Activated effector memory CD4-positive, alpha-beta T cell treated with Interleukin-2 at 50 U/mL for 16 hours (primary cell): ENCODE results near the gene CFAP410.
A peak's percentile ranks its signal among the peaks of the same experiment; 100 is the strongest.

Experiments
- DNase-seq: peaks from one replicate; pipeline ENCODE4 v3.0.0-alpha.2; 2020

CFAP410 gene

GRCh38 chr21:44338971-44339910 lies at the start of gene CFAP410:
Gene CFAP410, minus strand, starts transcription at chr21:44339390. Its CDS starts 196 bp downstream, at chr21:44339194.
- DNase-seq = peak; percentile 93

DNA sequence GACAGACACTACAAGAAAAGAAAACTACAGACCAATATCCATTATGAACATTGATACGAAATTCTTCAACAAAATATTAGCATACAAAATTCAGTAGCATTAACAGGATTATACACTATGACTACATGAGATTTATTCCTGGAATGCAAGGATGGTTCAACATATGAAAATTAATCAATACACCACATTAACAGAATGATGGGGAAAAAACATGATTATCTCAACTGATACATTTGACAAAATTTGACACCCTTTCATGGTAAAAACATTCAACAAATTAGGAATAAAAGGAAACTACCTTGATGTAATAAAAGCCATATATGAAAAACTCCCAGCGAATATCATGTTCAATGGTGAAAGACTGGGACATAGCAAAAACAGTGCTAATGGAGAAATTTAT lies 45.8 kb upstream of the CFAP410 start:
- DNase-seq = no peak

GRCh38 chr21:44383216-44383615 lies 44.0 kb upstream of the CFAP410 start:
- no peak for DNase-seq

- no peak for DNase-seq
Measured at GRCh38 chr21:44382536-44382935, 43.3 kb upstream of the CFAP410 start.

DNA sequence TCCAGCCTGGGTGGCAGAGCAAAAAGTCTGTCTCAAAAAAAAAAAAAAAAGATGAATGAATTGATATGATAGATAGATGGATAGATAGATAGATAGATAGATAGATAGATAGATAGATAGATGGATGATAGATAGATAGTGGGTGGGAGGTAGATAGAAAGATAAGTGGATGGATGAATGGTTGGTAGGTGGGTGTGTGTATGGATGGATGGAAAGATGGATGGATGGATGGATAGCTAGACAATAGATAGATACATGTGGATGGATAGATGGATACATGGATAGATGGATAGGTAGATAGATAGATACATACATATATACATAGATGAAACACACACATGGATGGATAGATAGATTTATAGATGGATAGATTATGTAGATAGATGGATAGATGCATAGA lies 42.7 kb upstream of the CFAP410 start:
- no peak for DNase-seq

- no peak for DNase-seq
Measured at GRCh38 chr21:44380876-44381275, 41.7 kb upstream of the CFAP410 start.

DNA sequence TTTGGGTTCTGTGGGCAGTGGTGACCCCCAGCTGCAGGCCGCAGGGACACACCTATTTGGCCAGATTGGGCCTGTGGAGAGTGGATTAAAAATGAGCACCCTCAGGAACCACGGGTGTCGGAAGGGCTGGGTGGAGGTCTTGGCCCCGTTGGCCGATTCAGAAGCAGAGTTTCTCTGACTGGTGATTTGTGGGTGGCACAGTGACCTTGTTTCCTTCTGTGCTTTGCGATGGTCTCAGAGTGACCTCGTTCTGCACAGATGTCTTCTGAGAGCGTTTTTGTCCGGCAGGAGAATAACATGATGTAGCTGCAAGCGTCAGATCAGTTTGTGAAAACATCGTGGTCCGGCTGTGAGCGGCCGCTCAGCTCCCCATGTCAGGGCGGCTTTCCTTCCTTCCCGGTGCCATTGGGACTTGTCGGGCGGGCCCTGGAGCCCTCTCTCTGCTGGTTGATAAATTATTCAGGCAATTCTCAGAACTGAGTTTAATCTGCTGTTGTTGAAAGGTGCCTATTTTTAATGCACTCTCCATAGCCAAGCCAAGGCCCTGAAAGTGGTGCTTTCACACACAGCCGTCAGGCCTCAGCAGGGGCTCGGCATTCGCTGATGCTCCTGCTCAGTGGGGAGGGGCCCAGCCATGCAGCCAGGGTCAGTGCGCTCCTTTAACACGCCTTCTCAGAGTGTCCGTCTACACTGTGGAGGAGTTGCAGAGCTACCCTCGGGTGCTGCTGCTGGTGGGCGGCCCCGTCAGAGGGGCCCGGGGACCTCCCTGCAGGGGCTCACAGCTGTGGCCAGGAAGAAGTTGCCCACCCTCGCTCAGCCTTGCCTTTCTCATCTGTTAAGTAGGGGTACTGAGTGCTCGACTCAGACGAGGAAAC lies 41.0 kb upstream of the CFAP410 start:
- DNase-seq = no peak

- DNase-seq = no peak
Measured at GRCh38 chr21:44379515-44379848, 40.3 kb upstream of the CFAP410 start.

DNA sequence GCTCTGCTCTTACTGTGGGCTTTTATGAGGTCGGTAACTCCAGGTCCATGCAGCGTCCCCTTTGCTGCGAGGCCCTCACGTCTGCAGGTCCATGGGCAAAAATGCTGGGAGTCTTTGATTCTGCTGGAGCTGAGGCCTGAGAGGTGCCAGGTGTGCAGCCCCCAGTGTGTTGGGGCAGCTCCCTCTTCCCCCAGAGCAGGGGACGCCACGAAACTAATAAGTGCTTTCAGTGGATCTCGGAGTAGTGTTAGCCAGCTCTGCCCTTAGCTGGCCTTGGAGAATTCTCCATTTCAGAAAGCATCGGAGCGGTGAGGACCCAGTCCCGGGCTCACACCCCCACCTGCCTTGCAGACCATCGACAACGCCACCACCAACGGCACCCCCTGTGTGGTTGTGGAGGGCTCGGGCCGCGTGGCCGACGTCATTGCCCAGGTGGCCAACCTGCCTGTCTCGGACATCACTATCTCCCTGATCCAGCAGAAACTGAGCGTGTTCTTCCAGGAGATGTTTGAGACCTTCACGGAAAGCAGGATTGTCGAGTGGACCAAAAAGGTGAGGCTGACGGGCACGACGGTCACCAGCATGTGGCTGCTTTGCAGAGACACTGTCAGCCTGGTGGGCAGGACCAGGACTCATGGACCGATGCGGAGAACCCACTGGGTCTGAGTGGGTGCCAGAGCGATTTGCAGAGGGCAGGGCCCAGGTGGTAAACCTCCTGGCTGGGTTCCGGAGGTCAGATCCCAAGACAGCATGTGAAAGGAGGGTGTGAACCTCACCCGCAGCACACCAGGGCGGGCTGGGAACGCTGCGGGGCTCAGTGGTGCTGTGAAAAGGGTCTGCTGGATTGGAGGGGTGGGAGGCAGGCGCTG lies 39.7 kb upstream of the CFAP410 start:
- no peak for DNase-seq

DNA sequence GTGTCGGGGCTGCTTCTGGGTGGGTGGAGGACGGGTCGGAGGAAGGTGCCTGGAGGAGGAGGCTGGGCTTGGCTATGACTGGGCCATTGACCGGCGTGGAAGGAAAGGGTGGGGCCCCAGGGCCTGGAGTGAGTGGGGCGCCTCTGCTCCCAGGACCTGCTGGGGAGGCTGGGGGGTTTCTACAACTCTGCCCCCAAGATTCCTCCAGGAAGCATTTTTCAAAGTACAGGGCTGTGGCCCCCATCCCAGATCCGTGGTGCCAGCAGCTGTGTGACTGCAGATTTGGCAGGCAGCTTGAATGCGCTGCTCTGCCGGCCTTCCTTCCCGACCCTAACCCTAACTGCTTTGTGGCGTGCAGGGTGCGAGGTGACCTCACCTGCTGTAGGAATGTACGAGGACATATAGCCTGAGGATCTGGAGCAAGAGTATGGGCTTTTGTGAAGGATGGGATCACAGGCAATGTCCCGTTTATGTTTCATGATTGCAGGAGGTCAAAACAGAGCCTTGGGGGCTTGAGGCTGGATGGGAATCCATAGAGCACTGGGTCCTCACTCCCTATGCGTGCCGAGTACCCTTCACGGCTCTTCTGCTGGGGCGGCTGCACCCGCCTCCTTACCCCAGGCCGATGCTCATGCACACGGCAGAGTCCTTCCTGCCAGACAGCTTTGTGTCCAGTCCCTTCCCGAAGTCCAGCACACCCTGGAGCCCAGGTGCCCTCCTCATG lies 38.9 kb upstream of the CFAP410 start:
- no peak for DNase-seq

GRCh38 chr21:44377201-44377921 lies 38.2 kb upstream of the CFAP410 start:
- DNase-seq = no peak

DNA sequence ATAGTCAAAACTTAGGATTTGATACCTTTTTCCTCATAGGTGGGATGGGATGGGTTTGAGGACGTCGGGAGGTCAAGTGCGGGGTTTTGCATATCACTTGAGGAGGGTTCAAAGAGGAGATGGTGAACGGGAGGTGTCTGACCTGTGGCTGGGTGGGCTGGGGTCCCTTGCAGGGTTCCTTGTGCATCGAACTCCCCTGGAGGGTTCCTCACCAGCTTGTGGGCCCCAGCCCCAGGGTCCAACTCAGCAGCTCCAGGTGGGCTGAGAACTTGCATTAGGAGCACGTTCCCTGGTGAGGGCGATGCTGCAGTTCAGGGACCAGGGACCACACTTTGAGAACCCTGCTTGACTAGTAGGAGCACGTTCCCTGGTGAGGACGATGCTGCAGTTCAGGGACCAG lies 37.4 kb upstream of the CFAP410 start:
- no peak for DNase-seq

DNA sequence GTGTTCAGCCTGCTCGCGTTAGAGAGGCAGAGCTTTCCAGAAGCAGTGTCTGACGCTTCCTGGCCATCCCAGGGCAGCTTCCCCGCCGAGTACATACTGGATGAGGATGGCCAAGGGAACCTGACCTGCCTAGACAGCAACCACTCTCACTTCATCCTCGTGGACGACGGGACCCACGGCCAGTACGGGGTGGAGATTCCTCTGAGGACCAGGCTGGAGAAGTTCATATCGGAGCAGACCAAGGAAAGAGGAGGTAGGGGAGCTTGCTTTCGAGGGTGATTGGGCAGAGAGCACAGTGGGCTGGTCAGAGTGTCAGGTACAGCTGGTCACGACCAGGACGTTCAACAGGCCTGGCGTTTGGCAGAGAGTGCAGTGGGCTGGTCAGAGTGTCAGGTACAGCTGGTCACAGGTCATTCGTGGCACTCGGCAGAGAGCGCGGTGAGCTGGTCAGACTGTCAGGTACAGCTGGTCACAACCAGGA lies 36.6 kb upstream of the CFAP410 start:
- DNase-seq = no peak

GRCh38 chr21:44375281-44375651 lies 36.1 kb upstream of the CFAP410 start:
- peak; percentile 12 for DNase-seq

DNA sequence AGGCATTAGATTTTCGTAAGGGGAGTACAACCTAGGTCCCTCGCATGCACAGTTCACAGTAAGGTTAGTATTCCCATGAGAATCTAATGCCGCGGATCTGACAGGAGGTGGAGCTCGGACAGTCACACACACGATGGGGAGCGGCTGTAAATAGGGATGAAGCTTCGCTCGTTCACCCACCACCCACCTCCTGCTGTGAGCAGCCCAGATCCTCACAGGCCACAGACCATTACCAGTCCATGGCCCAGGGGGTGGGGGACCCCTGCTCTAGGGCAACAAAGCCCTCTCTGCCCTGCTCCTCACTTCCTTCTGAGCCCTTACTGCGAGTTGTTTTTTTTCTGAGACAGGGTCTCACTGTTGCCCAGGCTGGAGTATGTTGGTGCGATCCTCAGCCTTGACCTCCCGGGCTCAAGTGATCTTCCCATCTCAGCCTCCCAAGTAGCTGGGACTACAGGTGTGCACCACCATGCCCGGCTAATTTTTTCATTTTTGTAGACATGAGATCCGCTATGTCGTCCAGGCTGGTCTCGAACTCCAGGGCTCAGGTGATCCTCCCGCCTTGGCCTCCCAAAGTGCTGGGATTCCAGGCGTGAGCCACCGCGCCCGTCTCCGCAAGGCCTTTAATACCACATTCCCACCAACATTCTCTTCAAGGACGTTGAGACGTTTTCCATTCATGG lies 35.6 kb upstream of the CFAP410 start:
- no peak for DNase-seq

- no peak for DNase-seq
Measured at GRCh38 chr21:44372616-44373015, 33.4 kb upstream of the CFAP410 start.

DNA sequence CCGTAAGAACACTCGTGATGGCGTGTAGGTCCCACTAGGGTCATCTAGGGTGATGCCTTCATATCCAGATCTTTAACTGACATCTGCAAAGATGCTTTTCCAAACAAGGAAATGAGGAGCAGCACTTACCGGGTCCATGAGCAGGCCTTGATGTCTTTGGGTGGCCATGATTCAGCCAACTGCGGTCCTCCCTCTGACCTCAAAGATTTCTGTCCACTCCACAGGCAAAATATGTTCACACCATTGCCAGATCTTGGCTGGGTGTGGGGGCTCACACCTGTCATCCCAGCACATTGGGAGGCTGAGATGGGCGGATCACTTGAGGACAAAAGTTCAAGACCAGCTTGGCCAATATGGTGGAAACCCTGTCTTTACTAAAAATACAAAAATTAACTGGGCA lies 32.4 kb upstream of the CFAP410 start:
- no peak for DNase-seq

DNA sequence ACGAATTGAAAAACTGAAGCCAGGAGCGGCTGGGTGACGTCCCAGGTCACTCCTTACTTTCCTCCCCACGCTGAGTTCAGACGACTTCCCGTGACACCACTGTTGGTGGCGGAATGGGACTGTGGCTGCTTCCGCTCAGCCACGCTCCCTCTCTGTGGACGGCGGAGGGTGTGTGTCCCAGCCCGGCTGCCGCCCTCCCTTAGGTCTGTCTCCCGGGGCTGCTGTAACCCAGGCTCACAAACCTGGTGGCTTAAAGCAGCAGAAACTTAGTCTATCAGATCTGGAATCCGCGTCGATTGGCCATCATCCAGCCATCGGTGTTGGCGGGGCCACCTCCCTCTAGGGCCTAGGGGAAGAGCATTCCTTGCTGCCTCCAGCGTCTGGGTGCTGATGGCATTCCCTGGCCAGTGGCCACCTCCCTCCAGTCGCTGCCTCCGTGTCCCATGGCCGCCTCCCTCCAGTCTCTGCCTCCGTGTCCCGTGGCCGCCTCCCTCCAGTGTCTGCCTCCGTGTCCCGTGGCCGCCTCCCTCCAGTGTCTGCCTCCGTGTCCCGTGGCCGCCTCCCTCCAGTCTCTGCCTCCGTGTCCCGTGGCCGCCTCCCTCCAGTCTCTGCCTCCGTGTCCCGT lies 31.7 kb upstream of the CFAP410 start:
- no peak for DNase-seq

DNA sequence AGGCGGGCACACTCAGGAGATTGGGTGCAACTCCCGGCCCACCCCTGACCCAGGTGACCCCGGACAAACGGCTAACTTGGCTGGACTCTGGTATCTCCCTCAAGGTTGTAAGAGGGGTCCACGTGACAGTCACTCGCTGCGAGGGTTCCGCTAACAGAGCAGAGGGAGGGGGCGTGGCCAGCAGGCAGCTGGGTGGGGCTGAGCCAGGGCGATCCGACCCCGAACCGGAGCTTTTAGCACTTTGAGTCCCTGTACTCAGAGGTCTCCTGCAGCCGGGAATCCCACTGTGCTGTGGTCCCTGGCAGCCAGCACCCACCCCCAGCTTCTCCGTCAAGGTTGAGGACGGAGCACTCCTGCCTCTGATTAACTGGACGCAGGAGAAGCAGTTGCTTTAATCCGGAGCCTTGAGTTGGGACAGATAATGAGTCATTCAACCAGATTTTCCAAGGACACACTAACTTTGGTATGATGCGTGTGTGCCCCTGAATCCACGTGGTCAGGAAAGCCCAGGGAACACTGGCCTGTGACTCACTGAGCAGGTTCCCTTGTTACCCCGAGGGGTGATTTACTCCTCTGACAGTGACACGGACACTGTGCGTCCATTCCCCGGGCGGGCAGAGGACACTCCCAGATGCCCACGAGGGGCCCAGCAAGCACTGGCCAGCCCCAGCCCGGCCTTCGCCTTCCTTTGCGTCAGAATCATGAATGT lies 31.0 kb upstream of the CFAP410 start:
- DNase-seq = no peak
